Measurements from ENCODE around the gene KCNG4. TPM values are rescaled to one million over a fixed set of nuclear protein-coding genes. Genes with fewer than 3 reads are reported as not detected.
"Not testable (repeated sequence)": the region's sequence is repeated elsewhere in the genome, so short reads cannot be mapped to it uniquely, and the experiment has no call there.

Gene KCNG4
- total and polyA plus RNA-seq, 7 donors = not detected

GRCh38 chr16:84218956-84219355, 20.9 kb downstream of the KCNG4 start:
- no peak for DNase-seq
- Histone ChIP-seq H3K9me3 (no peaks in the 10 kb centered on the region), H3K27ac (no peak overlapping the region), H3K36me3 (no peaks in the 10 kb centered on the region), H3K27me3 (no peaks in the 10 kb centered on the region), H3K4me3 (no peak overlapping the region), H3K4me1 (no peaks in the 10 kb centered on the region)
- intact Hi-C loops (cut with DNase I) = no loop called here
- TF ChIP-seq POLR2AphosphoS5 (IDR thresholded peaks at IDR 0.05) (no peak), EP300 (IDR thresholded peaks at IDR 0.05) (no peak), CTCF (IDR thresholded peaks at IDR 0.05) (no peak), POLR2A (IDR thresholded peaks at IDR 0.05) (no peak)
- WGBS, 2 donors = 74 to 80% methylated on average over 6 of the region's 6 CpGs

- intact Hi-C loops (cut with DNase I) = no loop called here
- Histone ChIP-seq H3K36me3 (no peaks in the 10 kb centered on the region), H3K9me3 (no peaks in the 10 kb centered on the region), H3K4me1 (no peaks in the 10 kb centered on the region), H3K27ac (no peak overlapping the region), H3K27me3 (no peaks in the 10 kb centered on the region), H3K4me3 (no peak overlapping the region)
- WGBS, 2 donors = 85 to 86% methylated on average over 17 of the region's 17 CpGs
- no peak for TF ChIP-seq POLR2A (IDR thresholded peaks at IDR 0.05)
- no peak for TF ChIP-seq EP300 (IDR thresholded peaks at IDR 0.05)
- TF ChIP-seq CTCF (IDR thresholded peaks at IDR 0.05) = no peak
- no peak for TF ChIP-seq POLR2AphosphoS5 (IDR thresholded peaks at IDR 0.05)
- no peak for DNase-seq
Measured at GRCh38 chr16:84218176-84218823, 21.5 kb downstream of the KCNG4 start.

GRCh38 chr16:84216144-84216543, 23.7 kb downstream of the KCNG4 start:
- H3K27ac ChIP-seq; intact Hi-C loops (cut with DNase I); H3K36me3 ChIP-seq; H3K4me1 ChIP-seq; H3K4me3 ChIP-seq; DNase-seq; H3K9me3 ChIP-seq; H3K27me3 ChIP-seq: not testable (repeated sequence)
- WGBS, 2 donors = 90 to 92% methylated on average over 3 of the region's 3 CpGs

- no peak for TF ChIP-seq POLR2AphosphoS5 (IDR thresholded peaks at IDR 0.05)
- TF ChIP-seq CTCF (IDR thresholded peaks at IDR 0.05) = no peak
- TF ChIP-seq POLR2A (IDR thresholded peaks at IDR 0.05) = no peak
- TF ChIP-seq EP300 (IDR thresholded peaks at IDR 0.05) = no peak
- DNase-seq = no peak
- 88% methylated on average over 5 of the region's 5 CpGs for WGBS, 2 donors
- no peaks in the 10 kb centered on the region for H3K9me3 ChIP-seq
- no peaks in the 10 kb centered on the region for H3K4me1 ChIP-seq
- no peak overlapping the region for H3K4me3 ChIP-seq
- H3K27me3 ChIP-seq = no peaks in the 10 kb centered on the region
- H3K27ac ChIP-seq = no peak overlapping the region
- H3K36me3 ChIP-seq = no peaks in the 10 kb centered on the region
- intact Hi-C loops (cut with DNase I) = no loop called here
Measured at GRCh38 chr16:84215531-84215930, 24.3 kb downstream of the KCNG4 start.

- intact Hi-C loops (cut with DNase I) = no loop called here
- Histone ChIP-seq H3K9me3 (no peaks in the 10 kb centered on the region), H3K27me3 (no peaks in the 10 kb centered on the region), H3K4me3 (no peak overlapping the region), H3K4me1 (no peaks in the 10 kb centered on the region), H3K36me3 (no peaks in the 10 kb centered on the region), H3K27ac (no peak overlapping the region)
- no peak for DNase-seq
- TF ChIP-seq POLR2A (IDR thresholded peaks at IDR 0.05) = no peak
- WGBS, 2 donors = 87 to 88% methylated on average over 15 of the region's 15 CpGs
Measured at GRCh38 chr16:84214451-84215066, 25.3 kb downstream of the KCNG4 start.

GRCh38 chr16:84212631-84213030, 27.2 kb downstream of the KCNG4 start:
- DNase-seq = no peak
- no peaks in the 10 kb centered on the region for H3K9me3 ChIP-seq
- H3K4me3 ChIP-seq = no peak overlapping the region
- WGBS, 2 donors = 88 to 89% methylated on average over 4 of the region's 4 CpGs
- H3K36me3 ChIP-seq = no peaks in the 10 kb centered on the region
- TF ChIP-seq CTCF (IDR thresholded peaks at IDR 0.05) (no peak), POLR2AphosphoS5 (IDR thresholded peaks at IDR 0.05) (no peak), EP300 (IDR thresholded peaks at IDR 0.05) (no peak), POLR2A (IDR thresholded peaks at IDR 0.05) (no peak)
- no peak overlapping the region for H3K27ac ChIP-seq
- no peaks in the 10 kb centered on the region for H3K4me1 ChIP-seq
- intact Hi-C loops (cut with DNase I) = no loop called here
- H3K27me3 ChIP-seq = no peaks in the 10 kb centered on the region
